HG03442 (cell line): ENCODE results near the gene PNMA1.

ENCODE experiments used
- ATAC-seq: cut with Tn5 transposase; IDR thresholded peaks from one replicate; pipeline ENCODE4 v1.9.1; 2021; ENCODE audit warnings: mild to moderate bottlenecking, moderate library complexity; ENCODE audit not compliant: unreplicated experiment

PNMA1 gene

GRCh38 chr14:73678698-73679097 is 35.5 kb downstream of the PNMA1 start:
- no peak for ATAC-seq

GRCh38 chr14:73674986-73675385 is 39.2 kb downstream of the PNMA1 start:
- ATAC-seq: no peak

- ATAC-seq: no peak
These were observed 46.3 kb downstream of the PNMA1 start for GRCh38 chr14:73667854-73668253.

- ATAC-seq: no peak
These were observed 47.6 kb downstream of the PNMA1 start for GRCh38 chr14:73666583-73666982.

GRCh38 chr14:73665130-73665529 is 49.1 kb downstream of the PNMA1 start:
- ATAC-seq: no peak

GRCh38 chr14:73663548-73664212 is 50.5 kb downstream of the PNMA1 start:
- no peak for ATAC-seq

- no peak for ATAC-seq
These were observed 51.7 kb downstream of the PNMA1 start for GRCh38 chr14:73662487-73662943.

- ATAC-seq: no peak
These were observed 52.3 kb downstream of the PNMA1 start for GRCh38 chr14:73661872-73662271.
